Upper lobe of right lung (tissue), 1 donor: ENCODE data around the gene EAF2. TPM values are rescaled to one million over a fixed set of nuclear protein-coding genes. Genes with fewer than 3 reads are reported as not detected.

Source experiments
- ATAC-seq: fragments of 200-7000 bp; cut with Tn5 transposase; one replicate; pipeline ENCODE4 v1.9.1; 2020; ENCODE audit warnings: mild to moderate bottlenecking, moderate library complexity
- DNase-seq: peaks from one replicate; pipeline ENCODE4 v3.0.0-alpha.2; 2020
- H3K27ac ChIP-seq: fragments of 200-600 bp; one replicate; pipeline ENCODE4 v1.8.0; 2022
- H3K27me3 ChIP-seq: fragments of 200-600 bp; one replicate; pipeline ENCODE4 v1.8.0; 2022; ENCODE audit warnings: mild to moderate bottlenecking
- H3K36me3 ChIP-seq: fragments of 200-600 bp; one replicate; pipeline ENCODE4 v1.8.0; 2022
- H3K4me1 ChIP-seq: fragments of 200-600 bp; one replicate; pipeline ENCODE4 v1.8.0; 2022
- H3K4me3 ChIP-seq: fragments of 200-600 bp; one replicate; pipeline ENCODE4 v1.8.0; 2022; ENCODE audit warnings: mild to moderate bottlenecking
- H3K9me3 ChIP-seq: fragments of 200-600 bp; one replicate; pipeline ENCODE4 v1.8.0; 2022
- intact Hi-C: fragments of 100-400 bp; cut with DNase I; formaldehyde crosslinking; loops from one replicate; pipeline ENCODE4 v1.11.0; 2022
- total RNA-seq: library from RNA; stranded (reverse); fragmentation: NEBNext Ultra II Directional; extraction: Animal tissue kit (Norgen Biotek cat#: 25700); gene quantifications from one replicate; pipeline ENCODE4 v1.2.1, GENCODE V29; 2021
- TF ChIP-seq, protein P1 (sequence below): fragments of 200-600 bp; IDR thresholded peaks from one replicate; pipeline ENCODE4 v1.8.0; 2022; ENCODE audit warnings: antibody characterized with exemption
- donor health status: DM: no; HTN: yes; CAD: no; lungs with severe emphysema.

The EAF2 gene
- total RNA-seq, 1 donor from 2014 or later, result 4.8 TPM

- intact Hi-C loops, result no loop called here
- Histone ChIP-seq H3K27ac (no peak overlapping the region), H3K27me3 (no peaks in the 10 kb centered on the region), H3K36me3 (no peaks in the 10 kb centered on the region), H3K4me1 (no peaks in the 10 kb centered on the region), H3K9me3 (no peaks in the 10 kb centered on the region), H3K4me3 (no peak overlapping the region)
- TF ChIP-seq, protein P1, sequence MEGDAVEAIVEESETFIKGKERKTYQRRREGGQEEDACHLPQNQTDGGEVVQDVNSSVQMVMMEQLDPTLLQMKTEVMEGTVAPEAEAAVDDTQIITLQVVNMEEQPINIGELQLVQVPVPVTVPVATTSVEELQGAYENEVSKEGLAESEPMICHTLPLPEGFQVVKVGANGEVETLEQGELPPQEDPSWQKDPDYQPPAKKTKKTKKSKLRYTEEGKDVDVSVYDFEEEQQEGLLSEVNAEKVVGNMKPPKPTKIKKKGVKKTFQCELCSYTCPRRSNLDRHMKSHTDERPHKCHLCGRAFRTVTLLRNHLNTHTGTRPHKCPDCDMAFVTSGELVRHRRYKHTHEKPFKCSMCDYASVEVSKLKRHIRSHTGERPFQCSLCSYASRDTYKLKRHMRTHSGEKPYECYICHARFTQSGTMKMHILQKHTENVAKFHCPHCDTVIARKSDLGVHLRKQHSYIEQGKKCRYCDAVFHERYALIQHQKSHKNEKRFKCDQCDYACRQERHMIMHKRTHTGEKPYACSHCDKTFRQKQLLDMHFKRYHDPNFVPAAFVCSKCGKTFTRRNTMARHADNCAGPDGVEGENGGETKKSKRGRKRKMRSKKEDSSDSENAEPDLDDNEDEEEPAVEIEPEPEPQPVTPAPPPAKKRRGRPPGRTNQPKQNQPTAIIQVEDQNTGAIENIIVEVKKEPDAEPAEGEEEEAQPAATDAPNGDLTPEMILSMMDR, result no peak
- ATAC-seq (peak; percentile 31), DNase-seq (no peak)
Measured at GRCh38 chr3:121863801-121864200, 28.8 kb downstream of the EAF2 start.

- intact Hi-C loops, result no loop called here
- H3K4me3 ChIP-seq, result no peak overlapping the region
- H3K27me3 ChIP-seq, result no peaks in the 10 kb centered on the region
- DNase-seq (no peak), ATAC-seq (no peak)
- H3K9me3 ChIP-seq, result no peaks in the 10 kb centered on the region
- H3K27ac ChIP-seq, result no peak overlapping the region
- TF ChIP-seq, protein P1, result no peak
- peaks cover 12% of the 10 kb centered on the region for H3K36me3 ChIP-seq
- no peaks in the 10 kb centered on the region for H3K4me1 ChIP-seq
Measured at GRCh38 chr3:121869736-121870135, 34.7 kb downstream of the EAF2 start.

GRCh38 chr3:121870717-121871116, 35.7 kb downstream of the EAF2 start:
- Histone ChIP-seq H3K4me3 (no peak overlapping the region), H3K36me3 (peaks cover 12% of the 10 kb centered on the region), H3K27ac (no peak overlapping the region), H3K9me3 (no peaks in the 10 kb centered on the region), H3K27me3 (no peaks in the 10 kb centered on the region), H3K4me1 (no peaks in the 10 kb centered on the region)
- DNase-seq, result no peak
- no peak for ATAC-seq
- intact Hi-C loops, result no loop called here
- TF ChIP-seq, protein P1, result no peak

DNA sequence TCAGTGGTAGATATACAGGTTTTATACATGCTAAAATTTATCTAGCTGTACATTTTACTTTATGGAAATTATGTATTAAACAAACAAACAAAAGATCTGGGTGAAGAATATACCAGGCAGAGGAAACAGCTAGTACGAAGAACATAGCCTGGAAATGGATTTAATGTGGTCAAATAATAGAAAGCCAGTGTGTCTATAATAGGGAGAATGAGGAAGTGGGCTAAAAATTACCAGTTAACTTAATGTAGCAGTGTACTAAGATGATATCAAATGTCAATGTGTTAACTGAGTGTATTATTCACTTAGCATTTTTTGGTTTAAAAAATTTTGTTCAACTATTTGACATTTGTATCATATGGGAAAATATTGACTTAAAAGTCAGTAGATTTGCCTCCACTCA, 36.4 kb downstream of the EAF2 start:
- H3K4me1 ChIP-seq, result no peaks in the 10 kb centered on the region
- intact Hi-C loops, result no loop called here
- H3K9me3 ChIP-seq, result no peaks in the 10 kb centered on the region
- ATAC-seq (no peak), DNase-seq (no peak)
- no peak overlapping the region for H3K4me3 ChIP-seq
- peaks cover 12% of the 10 kb centered on the region for H3K36me3 ChIP-seq
- TF ChIP-seq, protein P1, result no peak
- H3K27ac ChIP-seq, result no peak overlapping the region
- no peaks in the 10 kb centered on the region for H3K27me3 ChIP-seq

DNA sequence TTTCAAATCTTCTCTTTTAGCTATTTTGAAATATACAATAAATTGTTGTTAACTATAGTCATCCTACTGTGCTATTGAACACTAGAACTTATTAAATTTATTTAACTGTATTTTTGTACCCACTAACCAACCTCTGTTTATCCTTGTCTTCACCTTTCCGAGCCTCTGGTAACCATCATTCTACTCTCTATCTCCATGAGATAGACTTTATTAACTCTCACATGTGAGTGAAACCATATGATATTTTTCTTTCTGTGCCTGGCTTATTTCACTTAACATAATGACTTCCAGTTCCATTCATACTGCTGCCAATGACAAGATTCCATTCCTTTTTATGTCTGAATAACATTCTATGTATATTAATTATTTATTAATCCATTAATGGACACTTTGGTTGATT, 43.4 kb downstream of the EAF2 start:
- intact Hi-C loops, result no loop called here
- DNase-seq, result no peak
- no peaks in the 10 kb centered on the region for H3K4me1 ChIP-seq
- H3K27me3 ChIP-seq, result no peaks in the 10 kb centered on the region
- peaks cover 6% of the 10 kb centered on the region for H3K36me3 ChIP-seq
- TF ChIP-seq, protein P1, result no peak
- no peak overlapping the region for H3K4me3 ChIP-seq
- no peaks in the 10 kb centered on the region for H3K9me3 ChIP-seq
- no peak overlapping the region for H3K27ac ChIP-seq
- no peak for ATAC-seq

DNA sequence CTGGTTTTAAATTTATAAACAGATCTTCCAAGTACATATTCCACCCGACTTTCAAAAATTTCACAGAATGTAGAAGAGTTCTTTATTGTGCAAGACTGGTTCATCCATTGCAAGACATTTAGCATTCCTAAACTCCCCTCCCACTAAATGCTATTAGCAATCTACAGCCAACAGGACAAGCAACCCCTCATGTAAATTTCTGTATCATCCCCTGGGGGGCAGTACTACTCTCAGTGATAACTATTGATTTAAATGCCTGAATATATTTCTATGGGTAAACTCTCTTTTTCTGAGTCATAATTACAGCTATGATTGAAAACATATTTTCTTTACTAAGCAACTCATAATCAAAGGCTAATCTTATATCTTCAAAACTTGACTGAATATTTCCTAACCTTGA, 48.5 kb downstream of the EAF2 start:
- H3K36me3 ChIP-seq, result no peaks in the 10 kb centered on the region
- ATAC-seq (peak; percentile 63), DNase-seq (no peak)
- H3K4me1 ChIP-seq, result no peaks in the 10 kb centered on the region
- H3K9me3 ChIP-seq, result no peaks in the 10 kb centered on the region
- intact Hi-C loops, result no loop called here
- H3K27ac ChIP-seq, result no peak overlapping the region
- no peaks in the 10 kb centered on the region for H3K27me3 ChIP-seq
- H3K4me3 ChIP-seq, result no peak overlapping the region
- TF ChIP-seq, protein P1, result peak; percentile 44
